Measurements from ENCODE around the gene NAE1. TPM values are rescaled to one million over a fixed set of nuclear protein-coding genes. Genes with fewer than 3 reads are reported as not detected.
"Not testable (repeated sequence)": the region's sequence is repeated elsewhere in the genome, so short reads cannot be mapped to it uniquely, and the experiment has no call there.

NAE1 gene
- total RNA-seq, 4 donors from 2014 or later, result 29.7 to 36.4 (median 35.3) TPM

GRCh38 chr16:66809765-66810164 is 21.0 kb downstream of the NAE1 start:
- no peak for TF ChIP-seq CTCF (IDR thresholded peaks at IDR 0.05)
- ATAC-seq (ENCODE audit: low FRiP score), result no peak
- no peak for DNase-seq (ENCODE audit: low spot score)

GRCh38 chr16:66802159-66802558 is 28.6 kb downstream of the NAE1 start:
- no peak for TF ChIP-seq CTCF (IDR thresholded peaks at IDR 0.05)
- ATAC-seq (ENCODE audit: low FRiP score) (no peak), DNase-seq (ENCODE audit: low spot score) (no peak)

DNA sequence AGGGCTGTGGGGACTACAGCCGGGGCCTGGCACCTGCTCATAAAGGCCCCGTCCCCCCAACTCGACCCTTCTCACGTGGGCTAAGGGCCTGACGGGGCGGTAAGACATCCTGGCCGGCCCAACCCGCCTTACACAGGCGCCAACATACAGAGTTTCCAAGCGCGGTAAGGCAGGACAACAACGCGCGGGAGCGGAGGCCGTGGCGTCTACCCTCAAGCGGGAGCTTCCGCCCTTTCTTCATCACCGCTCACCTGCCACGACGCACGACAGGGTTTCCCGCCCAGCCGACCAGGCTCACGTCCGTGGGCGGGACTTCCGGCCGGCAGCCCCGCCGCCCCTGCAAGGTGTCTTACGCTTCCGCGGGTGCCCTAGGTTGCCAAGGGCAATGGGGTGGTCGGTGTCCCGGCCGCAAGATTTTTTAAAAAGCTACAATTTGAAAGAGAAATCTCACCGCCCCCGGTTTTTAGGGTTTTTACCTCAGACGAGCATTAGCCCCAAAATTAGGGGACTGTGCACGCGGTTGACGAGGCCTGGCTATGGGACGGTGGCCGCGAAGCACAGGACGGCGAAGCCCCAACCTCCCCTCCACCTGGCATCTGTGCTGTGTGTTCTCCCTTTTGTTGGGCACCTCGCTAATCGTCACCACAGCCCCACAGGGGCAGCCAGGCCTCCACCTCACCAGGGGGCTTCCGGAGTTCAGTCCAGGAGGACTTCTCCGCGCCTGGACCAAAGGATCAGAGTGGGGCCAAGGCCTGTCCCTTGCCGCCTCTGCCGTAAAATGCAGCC is 29.3 kb downstream of the NAE1 start, which contains the start of gene TERB1:
TSS of gene TERB1 (minus strand) at position 265 of the 786 bp plus-strand sequence. CDS start 4,786 bp downstream, outside the sequence.
- no peak for ATAC-seq (ENCODE audit: low FRiP score)
- TF ChIP-seq CTCF (IDR thresholded peaks at IDR 0.05), result no peak
- DNase-seq (ENCODE audit: low spot score), result no peak

- DNase-seq (ENCODE audit: low spot score) (no peak), ATAC-seq (ENCODE audit: low FRiP score) (no peak)
- no peak for TF ChIP-seq CTCF (IDR thresholded peaks at IDR 0.05)
These were observed 29.9 kb downstream of the NAE1 start for GRCh38 chr16:66800856-66801255.

- DNase-seq (ENCODE audit: low spot score) (no peak), ATAC-seq (ENCODE audit: low FRiP score) (no peak)
- no peak for TF ChIP-seq CTCF (IDR thresholded peaks at IDR 0.05)
These were observed 32.6 kb downstream of the NAE1 start for GRCh38 chr16:66798161-66798560.

- ATAC-seq (ENCODE audit: low FRiP score); DNase-seq (ENCODE audit: low spot score): not testable (repeated sequence)
These were observed 36.8 kb downstream of the NAE1 start for GRCh38 chr16:66793984-66794383.

- DNase-seq (ENCODE audit: low spot score), result no peak
- no peak for ATAC-seq (ENCODE audit: low FRiP score)
These were observed 40.5 kb downstream of the NAE1 start for GRCh38 chr16:66790130-66790733.

More at GRCh38 chr16:66790130-66790733, 40.5 kb downstream of the NAE1 start:
- no peak for TF ChIP-seq CTCF (IDR thresholded peaks at IDR 0.05)

Data from omental fat pad (tissue), 4 donors.